H1 (cell line): ENCODE data around the gene AGFG1. TPM values are rescaled to one million over a fixed set of nuclear protein-coding genes. Genes with fewer than 3 reads are reported as not detected.

Experiments used
- CTCF ChIA-PET: fragments of 300-600 bp; sonication (Branson Sonifier 250); formaldehyde crosslinking; loops from one replicate; lab custom pipeline; 2021; ENCODE audit not compliant: partially characterized antibody; lab: Charles Lee
- POLR2A ChIA-PET: fragments of 300-600 bp; sonication (Branson Sonifier 250); formaldehyde crosslinking; loops from one replicate; lab custom pipeline; 2021; ENCODE audit warnings: inconsistent platforms; ENCODE audit not compliant: partially characterized antibody; lab: Charles Lee
- DNase-seq, 2 experiments: peaks; one replicate each; pipeline versions ENCODE4 v3.0.0 to v3.0.0-alpha.2; 2010 to 2022; ENCODE audit warnings: low spot score in 2 of 2, low read depth in 1 of 2, mixed read lengths in 1 of 2
- FAIRE-seq: peaks from 2 replicates; lab custom pipeline; 2011; peaks lifted over from hg19 to GRCh38; lab: Jason Lieb, UNC
- H2AFZ ChIP-seq: 2 replicates; pipeline ENCODE4 v1.8.1; 2012; ENCODE audit warnings: low read length, inconsistent platforms
- H2AK5ac ChIP-seq: 2 replicates; pipeline ENCODE4 v1.6.1; 2013; ENCODE audit warnings: low read depth, low read length
- H2BK120ac ChIP-seq: replicated peaks from 2 replicates; pipeline ENCODE3; 2013; ENCODE audit warnings: low read depth, low read length, inconsistent platforms
- H2BK12ac ChIP-seq: 2 replicates; pipeline ENCODE4 v1.6.1; 2013; ENCODE audit warnings: low read depth, low read length
- H2BK15ac ChIP-seq: 2 replicates; pipeline ENCODE4 v1.6.1; 2013; ENCODE audit warnings: low read length
- H2BK20ac ChIP-seq: 2 replicates; pipeline ENCODE4 v1.6.1; 2013; ENCODE audit warnings: low read length
- H2BK5ac ChIP-seq: 2 replicates; pipeline ENCODE4 v1.6.1; 2013; ENCODE audit warnings: low read depth, low read length
- H3K14ac ChIP-seq: 2 replicates; pipeline ENCODE4 v1.6.1; 2013; ENCODE audit warnings: inconsistent platforms; ENCODE audit not compliant: insufficient read length
- H3K18ac ChIP-seq: 2 replicates; pipeline ENCODE4 v1.6.1; 2013; ENCODE audit warnings: low read length; ENCODE audit errors: extremely low read depth
- H3K23ac ChIP-seq: 2 replicates; pipeline ENCODE4 v1.6.1; 2013; ENCODE audit warnings: inconsistent platforms; ENCODE audit not compliant: insufficient read length
- H3K23me2 ChIP-seq: 2 replicates; pipeline ENCODE4 v1.6.1; 2013; ENCODE audit warnings: low read depth, low read length
- H3K27ac ChIP-seq: 2 replicates; pipeline ENCODE4 v1.6.1; 2011; ENCODE audit warnings: low read depth, low read length, inconsistent platforms
- H3K27me3 ChIP-seq, 4 experiments: replicated peaks in 1 of 4; 1 replicate in 1 of 4; 2 replicates in 3 of 4; pipeline versions ENCODE4 v1.6.1 to v1.8.1; 2011 to 2013; ENCODE audit warnings: low read length in 3 of 4, mild to moderate bottlenecking in 3 of 4, inconsistent platforms in 2 of 4, mixed read lengths in 2 of 4, moderate library complexity in 1 of 4; ENCODE audit not compliant: control insufficient read depth in 3 of 4, insufficient read depth in 3 of 4; ENCODE audit errors: extremely low read depth in 1 of 4
- H3K36me3 ChIP-seq, 4 experiments: 2 replicates each; pipeline versions ENCODE4 v1.6.1 to v1.8.1; 2011 to 2013; ENCODE audit warnings: mild to moderate bottlenecking in 4 of 4, low read length in 3 of 4, moderate library complexity in 2 of 4, control low read depth in 1 of 4, inconsistent platforms in 1 of 4; ENCODE audit not compliant: insufficient read depth in 4 of 4, control insufficient read depth in 2 of 4
- H3K4ac ChIP-seq: replicated peaks from 2 replicates; pipeline ENCODE3; 2013; ENCODE audit warnings: low read length, low read depth, mixed read lengths, inconsistent platforms; ENCODE audit not compliant: insufficient read length
- H3K4me1 ChIP-seq, 4 experiments: replicated peaks in 1 of 4; 1 replicate in 1 of 4; 2 replicates in 3 of 4; pipeline versions ENCODE4 v1.6.1 to v1.8.1; 2011 to 2013; ENCODE audit warnings: low read length in 3 of 4, inconsistent platforms in 2 of 4, mixed read lengths in 1 of 4; ENCODE audit not compliant: insufficient read depth in 4 of 4, control insufficient read depth in 3 of 4
- H3K4me2 ChIP-seq, 2 experiments: 2 replicates each; pipeline versions ENCODE4 v1.6.1 to v1.8.1; 2011 to 2013; ENCODE audit warnings: low read depth in 2 of 2, low read length in 2 of 2, control low read depth in 1 of 2, inconsistent platforms in 1 of 2, mild to moderate bottlenecking in 1 of 2; ENCODE audit not compliant: insufficient read depth in 1 of 2
- H3K4me3 ChIP-seq, 4 experiments: fragments of 200-600, 300-600 bp in 1 of 4; sonication (generic), shearing (Covaris generic), sonication (Bioruptor Twin) in 1 of 4; 2 replicates each; pipeline versions ENCODE4 v1.5.1 to v1.8.1; 2011 to 2016; ENCODE audit warnings: low read length in 4 of 4, low read depth in 3 of 4, control low read depth in 2 of 4, inconsistent platforms in 2 of 4, mild to moderate bottlenecking in 2 of 4, mixed read lengths in 1 of 4, moderate library complexity in 1 of 4; ENCODE audit not compliant: insufficient read depth in 2 of 4; ENCODE audit errors: extremely low read depth in 1 of 4
- H3K56ac ChIP-seq: replicated peaks from 2 replicates; pipeline ENCODE3; 2013; ENCODE audit warnings: low read depth, mild to moderate bottlenecking, mixed read lengths, low read length, inconsistent platforms; ENCODE audit not compliant: insufficient read length
- H3K79me1 ChIP-seq: 2 replicates; pipeline ENCODE4 v1.6.1; 2013; ENCODE audit warnings: low read depth, low read length, control low read depth
- H3K79me2 ChIP-seq, 2 experiments: 2 replicates each; pipeline versions ENCODE4 v1.6.1 to v1.8.1; 2012 to 2013; ENCODE audit warnings: low read length in 2 of 2, mild to moderate bottlenecking in 2 of 2, inconsistent platforms in 1 of 2; ENCODE audit not compliant: insufficient read depth in 2 of 2, control insufficient read depth in 1 of 2
- H3K9ac ChIP-seq, 4 experiments: replicated peaks in 1 of 4; 1 replicate in 1 of 4; 2 replicates in 3 of 4; pipeline versions ENCODE4 v1.6.1 to v1.8.1; 2011 to 2013; ENCODE audit warnings: low read depth in 3 of 4, low read length in 3 of 4, control low read depth in 2 of 4, mild to moderate bottlenecking in 2 of 4, moderate library complexity in 2 of 4, inconsistent platforms in 1 of 4; ENCODE audit errors: extremely low read depth in 1 of 4
- H3K9me3 ChIP-seq, 2 experiments: 2 replicates each; pipeline versions ENCODE4 v1.6.1 to v1.8.1; 2012 to 2013; ENCODE audit warnings: mild to moderate bottlenecking in 2 of 2, moderate library complexity in 2 of 2, control low read depth in 1 of 2, inconsistent platforms in 1 of 2, low read depth in 1 of 2, low read length in 1 of 2, mixed read lengths in 1 of 2; ENCODE audit not compliant: insufficient read depth in 2 of 2
- H4K20me1 ChIP-seq, 2 experiments: replicated peaks in 1 of 2; 2 replicates each; pipeline versions ENCODE3 to v1.8.1; 2011 to 2013; ENCODE audit warnings: inconsistent platforms in 2 of 2, low read length in 2 of 2, mild to moderate bottlenecking in 1 of 2; ENCODE audit not compliant: insufficient read depth in 2 of 2, control insufficient read depth in 1 of 2
- H4K5ac ChIP-seq: 2 replicates; pipeline ENCODE4 v1.6.1; 2013; ENCODE audit warnings: low read length, low read depth, mixed read lengths, inconsistent platforms; ENCODE audit not compliant: insufficient read length
- H4K8ac ChIP-seq: 2 replicates; pipeline ENCODE4 v1.8.0; 2013; ENCODE audit warnings: mild to moderate bottlenecking, moderate library complexity, low read length, inconsistent platforms; ENCODE audit not compliant: insufficient read depth; ENCODE audit errors: extremely low read depth
- H4K91ac ChIP-seq: replicated peaks from 2 replicates; pipeline ENCODE3; 2013; ENCODE audit warnings: low read length, mixed read lengths, inconsistent platforms; ENCODE audit not compliant: insufficient read length
- BCL11A ChIP-seq, 2 experiments: IDR thresholded peaks; one replicate each; pipeline ENCODE4 v1.6.1; 2011; ENCODE audit warnings: low read depth in 2 of 2, low read length in 2 of 2, mild to moderate bottlenecking in 2 of 2
- CEBPB ChIP-seq: IDR thresholded peaks from 2 replicates; pipeline ENCODE4 v1.6.1; 2012; ENCODE audit warnings: low read depth, low read length
- CREB1 ChIP-seq: IDR thresholded peaks from 2 replicates; pipeline ENCODE4 v1.6.1; 2012; ENCODE audit warnings: inconsistent platforms
- CTBP2 ChIP-seq: IDR thresholded peaks from 2 replicates; pipeline ENCODE4 v1.7.0; 2011; ENCODE audit warnings: borderline replicate concordance, mild to moderate bottlenecking, moderate library complexity, mixed read lengths, low read length; ENCODE audit not compliant: insufficient read depth, insufficient read length
- EP300 ChIP-seq, 2 experiments: IDR thresholded peaks; 1 replicate in 1 of 2; 2 replicates in 1 of 2; pipeline ENCODE4 v1.6.1; 2011 to 2012; ENCODE audit warnings: low read depth in 2 of 2, low read length in 2 of 2, mild to moderate bottlenecking in 2 of 2, borderline replicate concordance in 1 of 2, inconsistent platforms in 1 of 2, moderate library complexity in 1 of 2
- FOSL1 ChIP-seq: IDR thresholded peaks from 2 replicates; pipeline ENCODE4 v1.6.1; 2011; ENCODE audit warnings: mild to moderate bottlenecking, low read depth, low read length, moderate library complexity; ENCODE audit not compliant: insufficient read depth
- KDM4A ChIP-seq: IDR thresholded peaks from one replicate; pipeline ENCODE4 v1.7.1; 2012; ENCODE audit warnings: low read depth, mild to moderate bottlenecking, moderate library complexity, low read length, inconsistent platforms; ENCODE audit not compliant: severe bottlenecking
- NRF1 ChIP-seq: IDR thresholded peaks from 2 replicates; pipeline ENCODE4 v1.6.1; 2011; ENCODE audit warnings: mild to moderate bottlenecking, low read depth, low read length, improper control_type of control experiment
- SAP30 ChIP-seq: fragments of 300-600 bp; sonication (generic); IDR thresholded peaks from 2 replicates; pipeline ENCODE4 v1.7.1; 2012; ENCODE audit warnings: low read length, moderate library complexity, mild to moderate bottlenecking, inconsistent platforms; ENCODE audit not compliant: insufficient read depth, insufficient replicate concordance
- SIRT6 ChIP-seq: IDR thresholded peaks from one replicate; pipeline ENCODE4 v1.7.1; 2012; ENCODE audit warnings: low read length, inconsistent platforms
- SIX5 ChIP-seq: IDR thresholded peaks from 2 replicates; pipeline ENCODE4 v1.6.1; 2011; ENCODE audit warnings: mild to moderate bottlenecking, low read depth, low read length
- WGBS, 2 experiments: shearing (Covaris generic) in 1 of 2; methylation state at CpG; one replicate each; pipeline versions ENCODE4 v1.1.6 to v1.1.7; 2013 to 2015; ENCODE audit warnings: low lambda C conversion rate in 2 of 2, mixed read lengths in 2 of 2, inconsistent platforms in 1 of 2, low coverage in 1 of 2, missing lambda C conversion rate in 1 of 2; ENCODE audit not compliant: insufficient replicate concordance in 2 of 2, insufficient coverage in 1 of 2, insufficient read length in 1 of 2; ENCODE audit errors: extremely low coverage in 1 of 2, missing lambda C conversion rate in 1 of 2; 5-methylcytosine and 5-hydroxymethylcytosine counted together
- polyA plus RNA-seq, 7 experiments: library from polyadenylated mRNA; depleted of rRNA in 3 of 7; stranded (reverse) in 5 of 7; unstranded in 2 of 7; fragments of >200 nt in 5 of 7; fragments of 200-250 nt in 2 of 7; gene quantifications; 1 replicate in 5 of 7; 2 replicates in 1 of 7; 4 replicates in 1 of 7; pipeline versions ENCODE4 v1.2.1 to v1.2.3, GENCODE V29; 2011 to 2013; ENCODE audit warnings: missing spikeins in 2 of 7, mixed read lengths in 2 of 7
- total RNA-seq: library from RNA; stranded (reverse); fragmentation: NEBNext Ultra II Directional; extraction: Animal tissue kit (Norgen Biotek cat#: 25700); gene quantifications from 2 replicates; pipeline ENCODE4 v1.2.1, GENCODE V29; 2021
- TF ChIP-seq, protein P1 (sequence below): IDR thresholded peaks from 2 replicates; pipeline ENCODE4 v1.6.1; 2012; ENCODE audit warnings: low read length, inconsistent platforms

AGFG1 gene
- total and polyA plus RNA-seq, 2 of the 8 experiments (the other 6 are each of a cell fraction or from before 2014, with no cell fraction given), result 102 to 147 TPM

DNA sequence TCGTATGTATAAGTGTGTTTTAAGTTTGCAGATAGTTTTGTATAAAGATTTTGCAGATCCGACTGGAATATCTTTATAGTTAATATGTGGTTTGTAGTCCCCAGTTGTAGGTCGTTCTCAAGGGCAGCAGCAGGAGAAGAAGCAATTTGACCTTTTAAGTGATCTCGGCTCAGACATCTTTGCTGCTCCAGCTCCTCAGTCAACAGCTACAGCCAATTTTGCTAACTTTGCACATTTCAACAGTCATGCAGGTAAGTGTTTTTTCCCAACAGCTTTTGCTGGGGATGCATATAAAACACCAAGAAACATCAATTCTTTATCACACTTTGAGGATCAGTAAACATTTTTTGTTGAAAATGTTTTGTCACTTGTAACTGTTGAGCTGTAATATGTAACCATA is 52.7 kb downstream of the AGFG1 start:
- H3K23ac ChIP-seq, result no peak overlapping the region
- H2BK20ac ChIP-seq, result no peak overlapping the region
- H3K4ac ChIP-seq, result no peak overlapping the region
- H2AK5ac ChIP-seq, result no peak overlapping the region
- no peaks in the 10 kb centered on the region for H3K27me3 ChIP-seq
- no peak overlapping the region for H2BK5ac ChIP-seq
- ChIA-PET CTCF (interaction anchor here (0.7 kb wide), 1 partner anchor 571 kb away, joined by 3 read pairs; no protein-coding TSS in a partner anchor), POLR2A (no interaction called here)
- H4K8ac ChIP-seq, result no peak overlapping the region
- H4K5ac ChIP-seq, result no peak overlapping the region
- FAIRE-seq, result no peak
- H3K9me3 ChIP-seq, result no peaks in the 10 kb centered on the region
- no peak for DNase-seq
- no peak overlapping the region for H2BK12ac ChIP-seq
- H3K23me2 ChIP-seq, result no peaks in the 10 kb centered on the region
- H3K56ac ChIP-seq, result no peak overlapping the region
- no peaks in the 10 kb centered on the region; the same call in 1 of the 2 replicates for H3K79me1 ChIP-seq
- H3K4me1 ChIP-seq, result no peaks in the 10 kb centered on the region
- no peak overlapping the region for H4K91ac ChIP-seq
- H2BK15ac ChIP-seq, result no peak overlapping the region
- WGBS, 2 experiments, result 83% methylated on average over 4 of the region's 4 CpGs; no CpG with 5 or more reads in 1 of the 2 experiments
- no peak overlapping the region for H3K4me2 ChIP-seq
- no peak overlapping the region for H2BK120ac ChIP-seq
- peaks cover 0 to 3% of the 10 kb centered on the region in 2 experiments for H4K20me1 ChIP-seq
- H2AFZ ChIP-seq, result no peak overlapping the region
- H3K14ac ChIP-seq, result no peak overlapping the region
- peaks cover 0 to 37% of the 10 kb centered on the region in 2 experiments; a peak in 2 of 4 replicates for H3K79me2 ChIP-seq
- no peak overlapping the region for H3K18ac ChIP-seq
- no peak overlapping the region for H3K9ac ChIP-seq
- H3K27ac ChIP-seq, result no peak overlapping the region
- no peak overlapping the region for H3K4me3 ChIP-seq
- peaks cover 0 to 41% (median 11%) of the 10 kb centered on the region in 4 experiments; a peak in 6 of 8 replicates for H3K36me3 ChIP-seq
- TF ChIP-seq FOSL1 (no peak), CREB1 (no peak), NRF1 (no peak), CEBPB (no peak), BCL11A (IDR thresholded peaks at IDR 0.05; ENCODE audit: low read depth in 2 of 2, low read length in 2 of 2) (no peak), KDM4A (no peak), EP300 (IDR thresholded peaks at IDR 0.05; ENCODE audit: borderline replicate concordance in 1 of 2, low read depth in 2 of 2, low read length in 2 of 2) (no peak), CTBP2 (no peak), SIRT6 (no peak), SAP30 (no peak), SIX5 (no peak)
- TF ChIP-seq, protein P1, sequence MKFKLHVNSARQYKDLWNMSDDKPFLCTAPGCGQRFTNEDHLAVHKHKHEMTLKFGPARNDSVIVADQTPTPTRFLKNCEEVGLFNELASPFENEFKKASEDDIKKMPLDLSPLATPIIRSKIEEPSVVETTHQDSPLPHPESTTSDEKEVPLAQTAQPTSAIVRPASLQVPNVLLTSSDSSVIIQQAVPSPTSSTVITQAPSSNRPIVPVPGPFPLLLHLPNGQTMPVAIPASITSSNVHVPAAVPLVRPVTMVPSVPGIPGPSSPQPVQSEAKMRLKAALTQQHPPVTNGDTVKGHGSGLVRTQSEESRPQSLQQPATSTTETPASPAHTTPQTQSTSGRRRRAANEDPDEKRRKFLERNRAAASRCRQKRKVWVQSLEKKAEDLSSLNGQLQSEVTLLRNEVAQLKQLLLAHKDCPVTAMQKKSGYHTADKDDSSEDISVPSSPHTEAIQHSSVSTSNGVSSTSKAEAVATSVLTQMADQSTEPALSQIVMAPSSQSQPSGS, result no peak
